Large intestine (tissue), 3 donors: ENCODE results near the gene ACTR6. TPM values are rescaled to one million over a fixed set of nuclear protein-coding genes. Genes with fewer than 3 reads are reported as not detected.
"Not testable (repeated sequence)": the region's sequence is repeated elsewhere in the genome, so short reads cannot be mapped to it uniquely, and the experiment has no call there.

ENCODE experiments used
- DNase-seq, 2 donors: peaks; one replicate each; pipeline versions ENCODE4 v3.0.0 to v3.0.0-alpha.2; 2013
- H3K27ac ChIP-seq: one replicate; pipeline ENCODE4 v1.5.1; 2013; ENCODE audit warnings: low read length
- H3K27me3 ChIP-seq: 2 replicates; pipeline ENCODE4 v1.6.1; 2013; ENCODE audit warnings: low read length; ENCODE audit not compliant: control insufficient read depth, insufficient read depth
- H3K36me3 ChIP-seq: 2 replicates; pipeline ENCODE4 v1.6.1; 2013; ENCODE audit warnings: low read length; ENCODE audit not compliant: control insufficient read depth, insufficient read depth
- H3K4me1 ChIP-seq: one replicate; pipeline ENCODE4 v1.6.1; 2013; ENCODE audit warnings: low read length; ENCODE audit not compliant: control insufficient read depth, insufficient read depth
- H3K4me3 ChIP-seq: one replicate; pipeline ENCODE4 v1.5.1; 2013; ENCODE audit warnings: low read length
- H3K9me3 ChIP-seq: one replicate; pipeline ENCODE4 v1.6.1; 2013; ENCODE audit warnings: mild to moderate bottlenecking, low read depth, low read length, moderate library complexity; ENCODE audit not compliant: control insufficient read depth
- WGBS: methylation state at CpG from one replicate; pipeline ENCODE4 v1.1.5; 2013; ENCODE audit warnings: low lambda C conversion rate; ENCODE audit not compliant: insufficient coverage; 5-methylcytosine and 5-hydroxymethylcytosine counted together
- polyA plus RNA-seq: library from polyadenylated mRNA; unstranded; fragments of 120-200 nt; gene quantifications from one replicate; pipeline ENCODE4 v1.2.1, GENCODE V29; 2013

Gene ACTR6
- polyA plus RNA-seq, 1 donor: 27.9 TPM

GRCh38 chr12:100239589-100239988, 39.0 kb downstream of the ACTR6 start:
- no peak overlapping the region for H3K4me3 ChIP-seq
- H3K27ac ChIP-seq: no peak overlapping the region
- H3K4me1 ChIP-seq: peaks cover 3% of the 10 kb centered on the region
- H3K36me3 ChIP-seq: no peaks in the 10 kb centered on the region
- no peaks in the 10 kb centered on the region for H3K9me3 ChIP-seq
- DNase-seq: no peak
- H3K27me3 ChIP-seq: no peaks in the 10 kb centered on the region
- WGBS: no CpG with 5 or more reads among the region's 1 CpG

GRCh38 chr12:100243137-100243536, 42.5 kb downstream of the ACTR6 start:
- Histone ChIP-seq H3K4me3 (no peak overlapping the region), H3K27ac (no peak overlapping the region), H3K27me3 (no peaks in the 10 kb centered on the region), H3K4me1 (peaks cover 3% of the 10 kb centered on the region), H3K36me3 (no peaks in the 10 kb centered on the region), H3K9me3 (no peaks in the 10 kb centered on the region)
- 94% methylated on average over 3 of the region's 5 CpGs for WGBS
- DNase-seq: no peak

- no peaks in the 10 kb centered on the region for H3K27me3 ChIP-seq
Observed at GRCh38 chr12:100247765-100248164, 47.1 kb downstream of the ACTR6 start.

GRCh38 chr12:100248886-100249285, 48.3 kb downstream of the ACTR6 start:
- no peaks in the 10 kb centered on the region for H3K9me3 ChIP-seq
- no peak for DNase-seq
- no peak overlapping the region for H3K27ac ChIP-seq
- no peaks in the 10 kb centered on the region for H3K36me3 ChIP-seq
- no peak overlapping the region for H3K4me3 ChIP-seq
- H3K27me3 ChIP-seq: no peaks in the 10 kb centered on the region
- H3K4me1 ChIP-seq: peaks cover 10% of the 10 kb centered on the region

More at GRCh38 chr12:100247765-100248164, 47.1 kb downstream of the ACTR6 start:
- Histone ChIP-seq H3K36me3 (no peaks in the 10 kb centered on the region), H3K27ac (no peak overlapping the region), H3K4me3 (no peak overlapping the region), H3K9me3 (no peaks in the 10 kb centered on the region), H3K4me1 (peaks cover 10% of the 10 kb centered on the region)
- DNase-seq: no peak
- WGBS: 100% methylated on average over 3 of the region's 4 CpGs

GRCh38 chr12:100249941-100250340, 49.3 kb downstream of the ACTR6 start:
- H3K4me3 ChIP-seq: no peak overlapping the region
- no peaks in the 10 kb centered on the region for H3K9me3 ChIP-seq
- H3K36me3 ChIP-seq: no peaks in the 10 kb centered on the region
- DNase-seq: peak in 1 of 2 donors; percentile 46
- H3K4me1 ChIP-seq: peaks cover 13% of the 10 kb centered on the region
- WGBS: no CpG with 5 or more reads among the region's 7 CpGs
- no peaks in the 10 kb centered on the region for H3K27me3 ChIP-seq
- no peak overlapping the region for H3K27ac ChIP-seq

GRCh38 chr12:100251917-100252316, 51.3 kb downstream of the ACTR6 start:
- Histone ChIP-seq H3K4me1 (peaks cover 17% of the 10 kb centered on the region), H3K27me3 (no peaks in the 10 kb centered on the region), H3K27ac (no peak overlapping the region), H3K36me3 (no peaks in the 10 kb centered on the region), H3K9me3 (no peaks in the 10 kb centered on the region), H3K4me3 (no peak overlapping the region)
- DNase-seq: peak; percentile 65 to 84
- no CpG with 5 or more reads among the region's 2 CpGs for WGBS

- H3K27ac ChIP-seq: no peak overlapping the region
- no peaks in the 10 kb centered on the region for H3K27me3 ChIP-seq
Observed at GRCh38 chr12:100253437-100253836, 52.8 kb downstream of the ACTR6 start.

GRCh38 chr12:100254876-100255275, 54.3 kb downstream of the ACTR6 start:
- no peak overlapping the region for H3K27ac ChIP-seq
- DNase-seq: no peak
- no peaks in the 10 kb centered on the region for H3K36me3 ChIP-seq
- no peak overlapping the region for H3K4me3 ChIP-seq
- H3K9me3 ChIP-seq: no peaks in the 10 kb centered on the region
- H3K4me1 ChIP-seq: peaks cover 14% of the 10 kb centered on the region
- no CpG with 5 or more reads among the region's 1 CpG for WGBS
- no peaks in the 10 kb centered on the region for H3K27me3 ChIP-seq

More at GRCh38 chr12:100253437-100253836, 52.8 kb downstream of the ACTR6 start:
- no CpG with 5 or more reads among the region's 1 CpG for WGBS
- Histone ChIP-seq H3K36me3 (no peaks in the 10 kb centered on the region), H3K9me3 (no peaks in the 10 kb centered on the region), H3K4me3 (no peak overlapping the region), H3K4me1 (peaks cover 17% of the 10 kb centered on the region)
- no peak for DNase-seq

- Histone ChIP-seq H3K9me3 (no peaks in the 10 kb centered on the region), H3K4me3 (no peak overlapping the region), H3K27me3 (no peaks in the 10 kb centered on the region), H3K4me1 (peaks cover 8% of the 10 kb centered on the region), H3K27ac (no peak overlapping the region), H3K36me3 (no peaks in the 10 kb centered on the region)
- no peak for DNase-seq
- WGBS: 100% methylated on average over 1 of the region's 1 CpG
Observed at GRCh38 chr12:100258127-100258526, 57.5 kb downstream of the ACTR6 start.

- WGBS: 100% methylated on average over 2 of the region's 5 CpGs
- H3K4me1 ChIP-seq: no peaks in the 10 kb centered on the region
- no peak overlapping the region for H3K4me3 ChIP-seq
- H3K36me3 ChIP-seq: no peaks in the 10 kb centered on the region
- no peak for DNase-seq
- no peaks in the 10 kb centered on the region for H3K9me3 ChIP-seq
- no peaks in the 10 kb centered on the region for H3K27me3 ChIP-seq
- H3K27ac ChIP-seq: no peak overlapping the region
Observed at GRCh38 chr12:100263131-100263530, 62.5 kb downstream of the ACTR6 start.

- H3K36me3 ChIP-seq, DNase-seq, H3K4me3 ChIP-seq, H3K4me1 ChIP-seq, H3K27me3 ChIP-seq, H3K27ac ChIP-seq, H3K9me3 ChIP-seq: not testable (repeated sequence)
- no CpG with 5 or more reads among the region's 5 CpGs for WGBS
Observed at GRCh38 chr12:100265107-100265506, 64.5 kb downstream of the ACTR6 start.
